Measurements from ENCODE around the gene MAN1A1. TPM values are rescaled to one million over a fixed set of nuclear protein-coding genes. Genes with fewer than 3 reads are reported as not detected.

Gene MAN1A1
- total and polyA plus RNA-seq, 11 donors = 5.6 to 30.6 (median 12.6) TPM

DNA sequence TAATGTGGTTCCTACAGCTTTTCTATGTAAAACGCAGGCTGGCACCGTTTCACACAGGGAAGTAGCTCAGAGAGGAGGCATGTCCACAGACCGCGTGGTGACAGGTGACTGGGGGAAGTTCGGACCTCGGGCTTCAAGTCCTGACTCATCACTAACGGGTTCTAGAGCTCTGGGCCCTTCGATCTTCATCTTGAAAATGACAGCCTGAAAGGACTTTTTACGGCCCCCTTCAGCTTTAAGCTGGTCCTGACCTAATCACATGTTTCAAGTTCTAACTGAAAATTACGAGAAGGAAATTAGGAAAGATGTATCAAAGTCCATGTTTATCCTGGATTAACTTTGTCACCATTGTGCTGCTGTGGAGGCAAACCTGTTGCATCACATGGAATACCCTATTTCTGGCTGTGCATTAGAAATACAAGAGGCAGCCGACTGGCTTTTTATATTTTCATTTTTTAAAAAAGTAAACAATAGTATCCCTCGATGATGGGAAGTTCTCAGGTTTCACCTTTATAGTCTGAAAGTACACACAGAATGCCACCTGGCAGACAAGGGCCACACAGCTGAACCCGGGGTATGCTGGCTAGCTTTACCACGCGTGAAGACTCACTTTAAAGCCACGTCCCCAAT is 2.0 kb downstream of the MAN1A1 start:
- Histone ChIP-seq H3K27ac (peak overlapping the region in 10 of 12 donors; percentile 89 to 99 (median 96)), H3K4me3 (peak overlapping the region; percentile 77 to 99 (median 94)), H3K27me3 (no peaks in the 10 kb centered on the region), H3K36me3 (no peaks in the 10 kb centered on the region), H3K4me1 (peaks cover 0 to 71% (median 19%) of the 10 kb centered on the region in 12 donors), H3K9me3 (no peaks in the 10 kb centered on the region)
- TF ChIP-seq, protein P1, sequence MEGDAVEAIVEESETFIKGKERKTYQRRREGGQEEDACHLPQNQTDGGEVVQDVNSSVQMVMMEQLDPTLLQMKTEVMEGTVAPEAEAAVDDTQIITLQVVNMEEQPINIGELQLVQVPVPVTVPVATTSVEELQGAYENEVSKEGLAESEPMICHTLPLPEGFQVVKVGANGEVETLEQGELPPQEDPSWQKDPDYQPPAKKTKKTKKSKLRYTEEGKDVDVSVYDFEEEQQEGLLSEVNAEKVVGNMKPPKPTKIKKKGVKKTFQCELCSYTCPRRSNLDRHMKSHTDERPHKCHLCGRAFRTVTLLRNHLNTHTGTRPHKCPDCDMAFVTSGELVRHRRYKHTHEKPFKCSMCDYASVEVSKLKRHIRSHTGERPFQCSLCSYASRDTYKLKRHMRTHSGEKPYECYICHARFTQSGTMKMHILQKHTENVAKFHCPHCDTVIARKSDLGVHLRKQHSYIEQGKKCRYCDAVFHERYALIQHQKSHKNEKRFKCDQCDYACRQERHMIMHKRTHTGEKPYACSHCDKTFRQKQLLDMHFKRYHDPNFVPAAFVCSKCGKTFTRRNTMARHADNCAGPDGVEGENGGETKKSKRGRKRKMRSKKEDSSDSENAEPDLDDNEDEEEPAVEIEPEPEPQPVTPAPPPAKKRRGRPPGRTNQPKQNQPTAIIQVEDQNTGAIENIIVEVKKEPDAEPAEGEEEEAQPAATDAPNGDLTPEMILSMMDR (IDR thresholded peaks at IDR 0.05) = no peak
- TF ChIP-seq POLR2A (IDR thresholded peaks at IDR 0.05) = no peak
- DNase-seq (peak; percentile 40 to 67 (median 50)), ATAC-seq (peak in 1 of 4 donors; percentile 29)
- 12 to 19% (median 16%) methylated on average over 16 of the region's 16 CpGs for WGBS, 4 donors
- intact Hi-C loops (cut with DNase I) = loop anchor here in 6 of 10 donors (5.0 to 10.0 kb wide), 5 partner anchors 103 to 453 kb away; partner anchors contain the start of gene ASF1A (in 1 of the 6)

DNA sequence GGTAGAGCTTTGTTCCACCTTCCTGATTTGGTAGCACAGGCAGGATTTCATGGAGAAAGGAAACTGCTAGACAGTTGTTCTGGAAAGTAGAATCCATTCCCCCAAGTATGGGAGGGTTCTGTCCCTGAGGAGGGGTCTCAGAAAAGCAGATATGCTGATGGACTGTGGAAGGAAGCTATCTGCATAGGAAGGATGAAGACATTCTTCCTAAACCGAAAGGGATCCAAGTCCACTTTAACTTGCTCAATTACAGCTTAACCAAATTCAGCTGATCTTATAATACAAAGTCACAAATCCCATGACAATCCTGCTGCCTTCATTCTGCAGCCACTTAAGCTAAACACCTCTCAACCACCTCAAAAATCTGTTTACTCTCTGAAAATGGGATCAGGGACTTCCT is 2.6 kb downstream of the MAN1A1 start:
- Histone ChIP-seq H3K27ac (peak overlapping the region in 7 of 12 donors; percentile 43 to 99 (median 95)), H3K36me3 (no peaks in the 10 kb centered on the region), H3K4me1 (peaks cover 0 to 71% (median 19%) of the 10 kb centered on the region in 12 donors), H3K27me3 (no peaks in the 10 kb centered on the region), H3K9me3 (no peaks in the 10 kb centered on the region), H3K4me3 (peak overlapping the region; percentile 11 to 98 (median 93))
- WGBS, 4 donors = 20 to 35% (median 27%) methylated on average over 1 of the region's 1 CpG
- TF ChIP-seq POLR2A (IDR thresholded peaks at IDR 0.05) = no peak
- TF ChIP-seq, protein P1 (IDR thresholded peaks at IDR 0.05) = no peak
- no peak for ATAC-seq
- intact Hi-C loops (cut with DNase I) = loop anchor here in 6 of 10 donors (5.0 to 10.0 kb wide), 5 partner anchors 102 to 452 kb away; partner anchors contain the start of gene ASF1A (in 1 of the 6)
- DNase-seq = no peak

DNA sequence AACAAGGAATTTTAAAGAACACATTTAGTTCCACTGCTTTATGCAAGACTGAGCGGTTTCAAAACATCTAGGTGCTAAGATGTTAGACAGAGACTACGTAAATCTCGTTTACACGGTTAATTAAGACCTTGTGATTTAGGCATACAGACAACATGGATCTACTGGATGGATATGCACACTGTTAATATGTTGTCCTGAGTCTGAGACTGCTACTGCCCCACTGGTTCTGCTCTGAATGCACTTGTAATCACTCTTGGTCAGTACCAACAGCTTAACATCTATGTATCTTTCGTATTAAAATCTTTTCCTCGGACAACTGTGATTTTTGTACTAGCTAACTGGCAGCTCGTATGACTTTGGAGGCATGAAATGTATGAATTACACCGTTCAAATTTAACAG is 3.1 kb downstream of the MAN1A1 start:
- H3K27me3 ChIP-seq = no peaks in the 10 kb centered on the region
- H3K36me3 ChIP-seq = no peaks in the 10 kb centered on the region
- DNase-seq (no peak), ATAC-seq (no peak)
- peak overlapping the region in 7 of 12 donors; percentile 43 to 99 (median 95) for H3K27ac ChIP-seq
- H3K4me1 ChIP-seq = peaks cover 0 to 71% (median 20%) of the 10 kb centered on the region in 12 donors
- intact Hi-C loops (cut with DNase I) = loop anchor here in 6 of 10 donors (5.0 to 10.0 kb wide), 5 partner anchors 102 to 452 kb away; partner anchors contain the start of gene ASF1A (in 1 of the 6)
- no peak for TF ChIP-seq POLR2A (IDR thresholded peaks at IDR 0.05)
- TF ChIP-seq, protein P1 (IDR thresholded peaks at IDR 0.05) = no peak
- WGBS, 4 donors = 55 to 65% (median 63%) methylated on average over 8 of the region's 8 CpGs
- H3K9me3 ChIP-seq = no peaks in the 10 kb centered on the region
- peak overlapping the region in 10 of 12 donors; percentile 11 to 98 (median 94) for H3K4me3 ChIP-seq

DNA sequence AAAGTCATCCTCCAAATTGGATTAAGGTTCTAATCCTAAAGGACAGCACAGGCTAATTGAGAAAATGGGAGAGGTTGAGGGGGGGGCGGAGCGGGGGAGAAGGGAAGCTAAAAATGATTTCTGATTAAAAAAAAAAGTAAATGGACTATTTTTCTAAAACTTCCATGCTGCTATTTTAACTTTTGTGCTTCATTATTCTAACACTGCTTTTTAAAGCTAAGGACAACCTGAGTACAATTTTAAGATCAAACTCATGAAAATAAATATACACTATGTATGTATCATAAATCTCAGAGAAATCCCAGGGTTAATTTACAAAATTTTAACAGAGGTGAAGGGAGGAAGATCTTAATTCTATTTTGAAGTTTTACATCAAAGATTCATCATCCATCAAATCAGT is 4.4 kb downstream of the MAN1A1 start:
- no peaks in the 10 kb centered on the region for H3K9me3 ChIP-seq
- ATAC-seq (no peak), DNase-seq (no peak)
- no peaks in the 10 kb centered on the region for H3K36me3 ChIP-seq
- no peak overlapping the region for H3K27ac ChIP-seq
- no peaks in the 10 kb centered on the region for H3K27me3 ChIP-seq
- intact Hi-C loops (cut with DNase I) = loop anchor here in 6 of 10 donors (5.0 to 10.0 kb wide), 5 partner anchors 100 to 450 kb away; partner anchors contain the start of gene ASF1A (in 1 of the 6)
- 47 to 86% (median 64%) methylated on average over 2 of the region's 2 CpGs for WGBS, 4 donors
- peaks cover 0 to 74% (median 25%) of the 10 kb centered on the region in 12 donors for H3K4me1 ChIP-seq
- peak overlapping the region in 2 of 12 donors; percentile 84 to 93 for H3K4me3 ChIP-seq
- TF ChIP-seq, protein P1 (IDR thresholded peaks at IDR 0.05) = no peak
- no peak for TF ChIP-seq POLR2A (IDR thresholded peaks at IDR 0.05)
